ENCODE measurements around the gene GP5.

GP5 gene

GRCh38 chr3:194375473-194376240, 23.4 kb downstream of the GP5 start:
- peak; percentile 31 for DNase-seq

- DNase-seq, result no peak
Observed at GRCh38 chr3:194374935-194375334, 24.1 kb downstream of the GP5 start.

- no peak for DNase-seq
Observed at GRCh38 chr3:194373899-194374298, 25.2 kb downstream of the GP5 start.

- DNase-seq, result no peak
Observed at GRCh38 chr3:194373028-194373427, 26.0 kb downstream of the GP5 start.

GRCh38 chr3:194370753-194371152, 28.3 kb downstream of the GP5 start:
- DNase-seq, result no peak

GRCh38 chr3:194369522-194370279, 29.4 kb downstream of the GP5 start, which contains the start of gene LRRC15:
Gene LRRC15, minus strand, starts transcription at chr3:194369743. Its CDS starts 8,700 bp downstream, at chr3:194361043.
- no peak for DNase-seq

GRCh38 chr3:194368918-194369317, 30.1 kb downstream of the GP5 start:
- DNase-seq, result no peak

GRCh38 chr3:194367992-194368841, 30.8 kb downstream of the GP5 start:
- DNase-seq, result no peak

- DNase-seq, result no peak
Observed at GRCh38 chr3:194365978-194366490, 33.0 kb downstream of the GP5 start.

GRCh38 chr3:194365526-194365925, 33.5 kb downstream of the GP5 start:
- no peak for DNase-seq

GRCh38 chr3:194364652-194365434, 34.2 kb downstream of the GP5 start:
- DNase-seq, result peak; percentile 67

- no peak for DNase-seq
Observed at GRCh38 chr3:194364314-194364651, 34.8 kb downstream of the GP5 start.

- no peak for DNase-seq
Observed at GRCh38 chr3:194360568-194360967, 38.5 kb downstream of the GP5 start.

GRCh38 chr3:194357681-194358080, 41.4 kb downstream of the GP5 start:
- DNase-seq, result no peak

- DNase-seq, result no peak
Observed at GRCh38 chr3:194355379-194355778, 43.7 kb downstream of the GP5 start.

- no peak for DNase-seq
Observed at GRCh38 chr3:194354315-194354714, 44.8 kb downstream of the GP5 start.

- peak; percentile 30 for DNase-seq
Observed at GRCh38 chr3:194352667-194353246, 46.3 kb downstream of the GP5 start.

GRCh38 chr3:194351952-194352536, 47.0 kb downstream of the GP5 start:
- no peak for DNase-seq

- no peak for DNase-seq
Observed at GRCh38 chr3:194351080-194351672, 47.9 kb downstream of the GP5 start, which contains the start of gene CPN2. Gene CPN2, minus strand, starts transcription at chr3:194351328. Its CDS starts 8,626 bp downstream, at chr3:194342702.

GRCh38 chr3:194350726-194351071, 48.4 kb downstream of the GP5 start:
- no peak for DNase-seq

GRCh38 chr3:194348354-194348753, 50.7 kb downstream of the GP5 start:
- no peak for DNase-seq

All from DMS79 (cell line).